ENCODE measurements around the gene DAZAP1.

Gene DAZAP1

DNA sequence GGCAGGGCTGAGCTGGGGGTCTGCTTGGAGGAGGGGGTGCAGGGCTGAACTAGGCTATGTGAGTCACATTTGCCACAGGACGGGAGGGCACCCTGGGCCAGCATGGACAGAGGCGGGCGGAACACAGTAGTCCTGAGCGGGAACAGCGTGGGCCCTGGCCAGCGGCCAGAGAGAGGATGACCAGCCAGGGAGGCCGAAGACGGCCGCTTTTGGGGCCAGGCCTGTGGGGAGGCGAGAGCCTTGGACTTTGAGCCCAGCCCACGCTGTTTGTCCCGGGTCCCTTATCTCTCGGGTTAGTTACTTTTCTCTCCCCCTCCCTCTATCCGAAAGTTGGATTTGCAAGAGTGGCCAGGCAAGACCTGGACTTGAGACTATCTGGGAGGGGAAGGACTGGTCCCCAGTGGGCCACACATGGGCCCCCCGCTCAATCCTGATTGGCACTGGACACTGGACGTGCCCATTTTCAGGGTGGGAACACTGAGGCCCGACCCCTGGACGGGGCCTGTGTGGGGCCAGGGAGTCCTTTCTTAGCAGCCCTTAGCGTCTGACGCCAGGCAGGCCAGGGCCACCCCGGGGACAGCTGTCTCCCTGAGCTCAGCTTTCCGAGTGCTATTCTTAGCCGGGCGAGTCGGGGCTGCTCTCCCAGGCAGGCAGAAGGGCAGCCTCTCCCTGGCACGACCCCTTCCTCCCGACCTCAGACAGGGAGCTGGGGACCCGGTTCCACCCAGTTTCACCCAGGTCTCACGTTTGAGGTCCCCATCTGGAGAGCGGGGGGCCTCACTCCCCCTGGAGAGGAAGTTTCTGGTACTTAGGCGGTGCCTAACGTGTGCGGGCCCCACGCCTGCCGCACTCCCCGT lies 6.9 kb upstream of the DAZAP1 start:
- no peak overlapping the region for H2BK12ac ChIP-seq (ENCODE audit: low read length)

DNA sequence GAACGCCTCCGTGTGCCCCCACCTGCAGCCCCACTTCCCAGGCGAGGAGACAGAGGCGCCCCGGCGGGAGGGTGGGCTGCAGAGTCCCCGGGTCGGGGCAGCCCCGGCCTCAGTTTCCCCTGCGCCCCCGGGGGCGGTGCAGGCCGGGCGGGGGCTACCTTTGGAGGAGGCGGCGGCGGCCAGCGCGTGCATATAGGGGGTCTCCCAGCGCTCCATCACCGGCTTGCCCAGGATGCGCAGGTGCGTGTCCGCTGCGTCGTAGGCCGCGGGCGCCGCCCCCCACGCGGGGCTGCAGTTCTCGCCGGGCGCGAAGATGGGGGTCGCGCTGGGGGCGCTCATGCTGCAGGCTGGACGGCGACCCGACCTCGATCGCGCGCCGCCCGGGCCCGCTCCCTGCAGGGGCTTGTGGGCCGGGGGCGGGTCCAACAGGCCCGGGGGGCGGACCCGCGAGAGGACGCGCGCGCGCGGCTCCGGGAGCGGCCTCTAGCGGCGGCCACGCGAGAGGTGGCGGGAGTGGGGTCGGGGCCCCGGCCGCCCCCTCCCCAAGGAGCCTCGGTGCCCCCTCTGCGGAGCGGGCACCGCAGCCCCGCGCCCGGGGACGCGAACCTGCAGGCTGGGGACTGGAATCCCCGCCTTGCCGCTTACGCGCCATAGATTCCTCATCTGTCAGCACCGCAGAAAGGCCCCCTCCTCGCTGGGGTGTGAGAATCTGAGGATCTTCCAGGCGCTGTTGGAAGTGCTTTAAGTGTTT lies 6.1 kb upstream of the DAZAP1 start, which contains the start of gene GAMT:
Gene GAMT, minus strand, starts transcription at position 405 of the 751 bp plus-strand sequence. Its CDS starts 66 bp downstream, at position 339.
- Histone ChIP-seq H2BK120ac (ENCODE audit: low read depth, low read length) (no peak within 1 kb of the TSS), H4K91ac (ENCODE audit: low read depth, low read length, poor library complexity) (peak within 1 kb of the TSS; percentile 74), H3K27me3 (ENCODE audit: control insufficient read depth in 3 of 3, insufficient read depth in 3 of 3, low read depth in 1 of 3, low read length in 3 of 3) (no peaks in the 10 kb centered on the region), H3K14ac (ENCODE audit: low read length) (peak within 1 kb of the TSS; percentile 90), H3K18ac (ENCODE audit: low read length) (peak within 1 kb of the TSS; percentile 95), H3K4me1 (ENCODE audit: control insufficient read depth in 2 of 2, insufficient read depth in 1 of 2, low read depth in 1 of 2, low read length in 2 of 2) (peaks cover 3 to 4% of the 10 kb centered on the region in 2 donors), H3K9ac (ENCODE audit: low read depth, low read length, poor library complexity) (peak within 1 kb of the TSS; percentile 96), H2BK15ac (ENCODE audit: low read length) (peak within 1 kb of the TSS; percentile 98), H3K4ac (ENCODE audit: low read length) (no peak within 1 kb of the TSS), H4K8ac (ENCODE audit: low read depth, low read length) (no peak within 1 kb of the TSS), H3K9me3 (replicated peaks in 1 of 2; ENCODE audit: control insufficient read depth in 2 of 2, insufficient read depth in 1 of 2, low read depth in 1 of 2, low read length in 2 of 2) (no peaks in the 10 kb centered on the region), H3K36me3 (replicated peaks in 1 of 2; ENCODE audit: control insufficient read depth in 2 of 2, insufficient read depth in 2 of 2, low read length in 2 of 2) (peaks cover 4 to 17% of the 10 kb centered on the region in 2 donors), H3K4me2 (ENCODE audit: insufficient read depth, low read length, poor library complexity, severe bottlenecking) (peak within 1 kb of the TSS; percentile 89), H3K27ac (replicated peaks; ENCODE audit: low read length) (no peak within 1 kb of the TSS), H3K79me1 (ENCODE audit: low read depth, low read length) (peaks cover 21% of the 10 kb centered on the region), H3K23ac (ENCODE audit: low read depth, low read length, poor library complexity) (peak within 1 kb of the TSS; percentile 97), H2BK12ac (ENCODE audit: low read length) (peak within 1 kb of the TSS; percentile 96), H3K4me3 (ENCODE audit: low read length in 2 of 2) (peak within 1 kb of the TSS; percentile 74 to 94), H2BK5ac (ENCODE audit: low read length) (peak within 1 kb of the TSS; percentile 75), H2AK5ac (ENCODE audit: low read depth, low read length) (peak within 1 kb of the TSS; percentile 99), H2AFZ (ENCODE audit: low read length) (peak within 1 kb of the TSS; percentile 89)
- no CpG with 5 or more reads among the region's 87 CpGs for WGBS, 2 donors (ENCODE audit: extremely low coverage in 2 of 2, insufficient read length in 2 of 2, insufficient replicate concordance in 1 of 2)
- DNase-seq (ENCODE audit: low spot score), result peak; percentile 46

More for the DNA sequence above, 6.9 kb upstream of the DAZAP1 start:
- Histone ChIP-seq H3K18ac (ENCODE audit: low read length) (peak overlapping the region; percentile 95), H2BK5ac (ENCODE audit: low read length) (peak overlapping the region; percentile 75), H3K4me1 (ENCODE audit: control insufficient read depth in 2 of 2, insufficient read depth in 1 of 2, low read depth in 1 of 2, low read length in 2 of 2) (peaks cover 3 to 4% of the 10 kb centered on the region in 2 donors), H3K9ac (ENCODE audit: low read depth, low read length, poor library complexity) (peak overlapping the region; percentile 96), H3K4me2 (ENCODE audit: insufficient read depth, low read length, poor library complexity, severe bottlenecking) (peak overlapping the region; percentile 89), H3K4ac (ENCODE audit: low read length) (peak overlapping the region; percentile 84), H2AK5ac (ENCODE audit: low read depth, low read length) (peak overlapping the region; percentile 99), H2AFZ (ENCODE audit: low read length) (peak overlapping the region; percentile 89), H3K9me3 (replicated peaks in 1 of 2; ENCODE audit: control insufficient read depth in 2 of 2, insufficient read depth in 1 of 2, low read depth in 1 of 2, low read length in 2 of 2) (no peaks in the 10 kb centered on the region), H3K23ac (ENCODE audit: low read depth, low read length, poor library complexity) (peak overlapping the region; percentile 97), H4K8ac (ENCODE audit: low read depth, low read length) (no peak overlapping the region), H3K27me3 (ENCODE audit: control insufficient read depth in 3 of 3, insufficient read depth in 3 of 3, low read depth in 1 of 3, low read length in 3 of 3) (no peaks in the 10 kb centered on the region), H3K27ac (replicated peaks; ENCODE audit: low read length) (no peak overlapping the region), H3K4me3 (ENCODE audit: low read length in 2 of 2) (peak overlapping the region; percentile 74 to 94), H2BK120ac (ENCODE audit: low read depth, low read length) (no peak overlapping the region), H3K14ac (ENCODE audit: low read length) (peak overlapping the region; percentile 90), H3K36me3 (replicated peaks in 1 of 2; ENCODE audit: control insufficient read depth in 2 of 2, insufficient read depth in 2 of 2, low read length in 2 of 2) (peaks cover 4 to 17% of the 10 kb centered on the region in 2 donors), H3K79me1 (ENCODE audit: low read depth, low read length) (peaks cover 22% of the 10 kb centered on the region), H2BK15ac (ENCODE audit: low read length) (peak overlapping the region; percentile 88), H4K91ac (ENCODE audit: low read depth, low read length, poor library complexity) (no peak overlapping the region)
- no peak for DNase-seq (ENCODE audit: low spot score)
- no CpG with 5 or more reads among the region's 36 CpGs for WGBS, 2 donors (ENCODE audit: extremely low coverage in 2 of 2, insufficient read length in 2 of 2, insufficient replicate concordance in 1 of 2)

DNA sequence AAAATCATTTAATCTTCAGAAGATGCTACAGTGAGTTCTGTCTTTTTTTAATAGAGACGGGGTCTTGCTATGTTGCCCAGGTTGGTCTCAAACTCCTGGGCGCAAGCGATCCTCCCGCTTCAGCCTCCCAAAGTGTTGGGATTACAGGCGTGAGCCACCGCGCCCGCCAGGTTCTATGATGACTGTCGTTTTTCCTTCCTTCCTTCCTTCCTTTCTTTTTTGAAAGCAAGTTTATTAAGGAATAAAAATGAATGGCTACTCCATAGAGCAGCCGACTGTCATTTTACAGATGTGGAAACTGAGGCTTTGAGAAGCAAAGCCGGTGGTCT lies 5.5 kb upstream of the DAZAP1 start:
- H2AK5ac ChIP-seq (ENCODE audit: low read depth, low read length), result no peak overlapping the region
- H2BK15ac ChIP-seq (ENCODE audit: low read length), result no peak overlapping the region
- H3K27me3 ChIP-seq (ENCODE audit: control insufficient read depth in 3 of 3, insufficient read depth in 3 of 3, low read depth in 1 of 3, low read length in 3 of 3), result no peaks in the 10 kb centered on the region
- H3K14ac ChIP-seq (ENCODE audit: low read length), result no peak overlapping the region
- peaks cover 4 to 5% of the 10 kb centered on the region in 2 donors for H3K4me1 ChIP-seq (ENCODE audit: control insufficient read depth in 2 of 2, insufficient read depth in 1 of 2, low read depth in 1 of 2, low read length in 2 of 2)
- no peak overlapping the region for H3K23ac ChIP-seq (ENCODE audit: low read depth, low read length, poor library complexity)
- no peaks in the 10 kb centered on the region for H3K9me3 ChIP-seq (replicated peaks in 1 of 2; ENCODE audit: control insufficient read depth in 2 of 2, insufficient read depth in 1 of 2, low read depth in 1 of 2, low read length in 2 of 2)
- H3K27ac ChIP-seq (replicated peaks; ENCODE audit: low read length), result no peak overlapping the region
- DNase-seq (ENCODE audit: low spot score), result no peak
- H3K4ac ChIP-seq (ENCODE audit: low read length), result no peak overlapping the region
- no CpG with 5 or more reads among the region's 11 CpGs for WGBS, 2 donors (ENCODE audit: extremely low coverage in 2 of 2, insufficient read length in 2 of 2, insufficient replicate concordance in 1 of 2)
- no peak overlapping the region for H3K18ac ChIP-seq (ENCODE audit: low read length)
- no peak overlapping the region for H2BK120ac ChIP-seq (ENCODE audit: low read depth, low read length)
- H2BK5ac ChIP-seq (ENCODE audit: low read length), result no peak overlapping the region
- peaks cover 17% of the 10 kb centered on the region for H3K79me1 ChIP-seq (ENCODE audit: low read depth, low read length)
- peak overlapping the region; percentile 89 for H2AFZ ChIP-seq (ENCODE audit: low read length)
- H3K9ac ChIP-seq (ENCODE audit: low read depth, low read length, poor library complexity), result no peak overlapping the region
- peak overlapping the region; percentile 89 for H3K4me2 ChIP-seq (ENCODE audit: insufficient read depth, low read length, poor library complexity, severe bottlenecking)
- no peak overlapping the region for H4K91ac ChIP-seq (ENCODE audit: low read depth, low read length, poor library complexity)
- H2BK12ac ChIP-seq (ENCODE audit: low read length), result no peak overlapping the region
- no peak overlapping the region for H4K8ac ChIP-seq (ENCODE audit: low read depth, low read length)
- H3K36me3 ChIP-seq (replicated peaks in 1 of 2; ENCODE audit: control insufficient read depth in 2 of 2, insufficient read depth in 2 of 2, low read length in 2 of 2), result peaks cover 4 to 17% of the 10 kb centered on the region in 2 donors
- peak overlapping the region; percentile 74 to 83 for H3K4me3 ChIP-seq (ENCODE audit: low read length in 2 of 2)
